MM.1S (cell line): ENCODE results near the gene BBS10.

Source experiments
- DNase-seq: peaks from one replicate; pipeline ENCODE4 v3.0.0-alpha.2; 2015
- H2AFZ ChIP-seq: fragments of 300-600 bp; sonication (generic); 2 replicates; pipeline ENCODE4 v1.6.0; 2016; ENCODE audit warnings: antibody characterized with exemption, low read length
- H3F3A ChIP-seq: fragments of 300-600 bp; sonication (generic); 2 replicates; pipeline ENCODE4 v1.6.1; 2016; ENCODE audit warnings: mild to moderate bottlenecking, antibody characterized with exemption, low read length, moderate library complexity, mixed read lengths; ENCODE audit not compliant: insufficient read depth
- H3K27ac ChIP-seq: fragments of 300-600 bp; sonication (generic); 2 replicates; pipeline ENCODE4 v1.5.1; 2016; ENCODE audit warnings: mild to moderate bottlenecking, low read length
- H3K27me3 ChIP-seq: fragments of 300-600 bp; sonication (generic); replicated peaks from 2 replicates; pipeline ENCODE4 v1.6.0; 2016; ENCODE audit warnings: low read length; ENCODE audit not compliant: insufficient read depth
- H3K36me3 ChIP-seq: fragments of 300-600 bp; sonication (generic); replicated peaks from 2 replicates; pipeline ENCODE4 v1.6.1; 2016; ENCODE audit warnings: mild to moderate bottlenecking, low read length, mixed read lengths; ENCODE audit not compliant: insufficient read depth
- H3K4me1 ChIP-seq: fragments of 300-600 bp; sonication (generic); 2 replicates; pipeline ENCODE4 v1.6.1; 2016; ENCODE audit warnings: low read length, mixed read lengths
- H3K4me2 ChIP-seq: fragments of 300-600 bp; sonication (generic); 2 replicates; pipeline ENCODE4 v1.6.0; 2016; ENCODE audit warnings: low read depth, low read length
- H3K4me3 ChIP-seq: fragments of 300-600 bp; sonication (generic); 2 replicates; pipeline ENCODE4 v1.5.1; 2016; ENCODE audit warnings: low read length, mixed read lengths
- H3K79me2 ChIP-seq: fragments of 300-600 bp; sonication (generic); 2 replicates; pipeline ENCODE4 v1.6.1; 2016; ENCODE audit warnings: mixed run types, low read length, mixed read lengths
- H3K9ac ChIP-seq: fragments of 300-600 bp; sonication (generic); 2 replicates; pipeline ENCODE4 v1.6.1; 2016; ENCODE audit warnings: low read length, mixed read lengths
- H3K9me2 ChIP-seq: fragments of 300-600 bp; sonication (generic); replicated peaks from 2 replicates; pipeline ENCODE4 v1.6.1; 2016; ENCODE audit warnings: mild to moderate bottlenecking, low read length, mixed read lengths; ENCODE audit not compliant: insufficient read depth
- H3K9me3 ChIP-seq: fragments of 300-600 bp; sonication (generic); replicated peaks from 2 replicates; pipeline ENCODE4 v1.6.1; 2016; ENCODE audit warnings: mild to moderate bottlenecking, low read length, mixed read lengths; ENCODE audit not compliant: insufficient read depth
- H4K20me1 ChIP-seq: fragments of 300-600 bp; sonication (generic); 2 replicates; pipeline ENCODE4 v1.6.1; 2016; ENCODE audit warnings: mild to moderate bottlenecking, low read length, moderate library complexity, mixed read lengths; ENCODE audit not compliant: insufficient read depth
- CTCF ChIP-seq: fragments of 300-600 bp; sonication (generic); IDR thresholded peaks from 2 replicates; pipeline ENCODE4 v1.5.1; 2016; ENCODE audit warnings: antibody characterized with exemption, low read length, mixed read lengths
- EZH2 ChIP-seq: fragments of 300-600 bp; sonication (generic); optimal IDR thresholded peaks from 2 replicates; pipeline ENCODE3; 2017; ENCODE audit warnings: low read depth, mild to moderate bottlenecking, antibody characterized with exemption, low read length, mixed read lengths
- EZH2phosphoT487 ChIP-seq: fragments of 300-600 bp; sonication (generic); IDR thresholded peaks from 2 replicates; pipeline ENCODE4 v1.6.1; 2018; ENCODE audit warnings: antibody characterized with exemption, low read length

The BBS10 gene

GRCh38 chr12:76356071-76356470 is 7.9 kb upstream of the BBS10 start:
- H3K36me3 ChIP-seq = no peaks in the 10 kb centered on the region
- no peak overlapping the region for H3K4me2 ChIP-seq
- no peaks in the 10 kb centered on the region for H3K4me1 ChIP-seq
- H3K79me2 ChIP-seq = no peaks in the 10 kb centered on the region
- H3K9me2 ChIP-seq = no peaks in the 10 kb centered on the region
- H3K9me3 ChIP-seq = no peaks in the 10 kb centered on the region
- TF ChIP-seq EZH2phosphoT487 = no peak
- TF ChIP-seq EZH2 = no peak
- no peak for TF ChIP-seq CTCF
- DNase-seq = no peak
- no peak overlapping the region for H3K4me3 ChIP-seq
- no peaks in the 10 kb centered on the region for H3K27me3 ChIP-seq
- no peak overlapping the region for H3K27ac ChIP-seq
- H2AFZ ChIP-seq = no peak overlapping the region
- H3K9ac ChIP-seq = no peak overlapping the region
- H3F3A ChIP-seq = no peaks in the 10 kb centered on the region
- H4K20me1 ChIP-seq = no peaks in the 10 kb centered on the region

GRCh38 chr12:76346798-76347420 is 1.3 kb downstream of the BBS10 start:
- Histone ChIP-seq H2AFZ (0 out of 2 replicates have a peak overlapping the region, but pooled peaks have one; percentile 85), H3K9me2 (no peaks in the 10 kb centered on the region), H3K4me1 (peaks cover 12% of the 10 kb centered on the region; the same call in 1 of the 2 replicates), H4K20me1 (no peaks in the 10 kb centered on the region), H3K9ac (peak overlapping the region; percentile 74; the same call in 1 of the 2 replicates), H3K27ac (peak overlapping the region; percentile 65; the same call in 1 of the 2 replicates), H3K27me3 (no peaks in the 10 kb centered on the region), H3K79me2 (peaks cover 12% of the 10 kb centered on the region), H3K4me2 (peak overlapping the region; percentile 89), H3F3A (peaks cover 10% of the 10 kb centered on the region), H3K9me3 (no peaks in the 10 kb centered on the region), H3K36me3 (no peaks in the 10 kb centered on the region), H3K4me3 (peak overlapping the region; percentile 80)
- DNase-seq = peak; percentile 63
- TF ChIP-seq CTCF (peak; percentile 55), EZH2phosphoT487 (no peak)

- Histone ChIP-seq H3K4me3 (no peak overlapping the region), H3K27me3 (no peaks in the 10 kb centered on the region), H2AFZ (no peak overlapping the region), H3K27ac (no peak overlapping the region), H3K9me2 (no peaks in the 10 kb centered on the region), H3K9me3 (no peaks in the 10 kb centered on the region), H3F3A (peaks cover 10% of the 10 kb centered on the region), H3K4me1 (peaks cover 12% of the 10 kb centered on the region; the same call in 1 of the 2 replicates), H3K4me2 (no peak overlapping the region), H4K20me1 (no peaks in the 10 kb centered on the region), H3K36me3 (no peaks in the 10 kb centered on the region), H3K79me2 (peaks cover 12% of the 10 kb centered on the region), H3K9ac (no peak overlapping the region)
- no peak for TF ChIP-seq EZH2
- TF ChIP-seq EZH2phosphoT487 = no peak
- TF ChIP-seq CTCF = no peak
- no peak for DNase-seq
These were observed 2.0 kb downstream of the BBS10 start for GRCh38 chr12:76346236-76346635.
